GM21526 (cell line): ENCODE measurements around the gene TSPAN4.

Source experiments
- ATAC-seq: cut with Tn5 transposase; IDR thresholded peaks from one replicate; pipeline ENCODE4 v1.9.1; 2021; ENCODE audit warnings: moderate library complexity; ENCODE audit not compliant: unreplicated experiment, low FRiP score

TSPAN4 gene

DNA sequence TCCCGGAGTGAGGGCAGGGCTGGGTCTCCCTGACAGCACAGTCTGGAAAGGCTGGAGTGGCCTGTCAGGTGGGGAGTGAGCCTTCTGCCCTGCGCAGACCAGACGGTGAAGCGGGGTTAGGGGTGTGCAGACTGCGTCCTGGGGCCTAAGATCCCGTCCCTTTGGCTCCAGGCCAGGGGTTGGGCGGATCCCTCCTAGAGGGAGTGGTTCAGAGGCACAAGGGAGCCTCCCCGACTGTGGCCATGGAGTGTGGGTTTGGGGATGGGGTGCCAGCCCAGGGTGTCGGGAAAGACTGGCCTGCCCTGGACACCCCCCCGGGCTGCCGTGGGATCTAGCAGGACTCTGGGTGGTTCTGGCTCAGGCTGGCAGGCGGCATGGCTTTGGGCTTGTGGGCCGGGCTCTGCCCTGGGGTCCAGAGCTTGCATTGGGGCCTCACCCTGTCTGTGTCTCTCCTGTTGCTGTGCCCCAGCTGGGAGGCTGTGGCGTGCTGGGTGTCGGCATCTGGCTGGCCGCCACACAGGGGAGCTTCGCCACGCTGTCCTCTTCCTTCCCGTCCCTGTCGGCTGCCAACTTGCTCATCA is 19.5 kb downstream of the TSPAN4 start:
- ATAC-seq: no peak

DNA sequence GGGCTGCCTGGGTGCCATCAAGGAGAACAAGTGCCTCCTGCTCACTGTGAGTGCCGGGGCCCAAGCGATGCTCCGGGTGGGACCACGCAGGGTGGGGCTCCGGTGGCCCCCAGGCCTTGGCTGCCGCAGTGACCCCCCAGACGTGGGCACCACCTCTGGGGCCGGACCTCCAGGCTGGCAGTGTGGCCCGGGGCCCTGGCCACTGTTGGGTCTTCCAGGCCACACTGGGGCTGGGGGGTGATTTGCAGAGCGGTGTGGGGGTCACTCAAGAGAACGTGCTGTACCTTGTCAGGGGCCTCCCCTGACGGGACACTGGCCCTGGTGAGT is 20.0 kb downstream of the TSPAN4 start:
- no peak for ATAC-seq

DNA sequence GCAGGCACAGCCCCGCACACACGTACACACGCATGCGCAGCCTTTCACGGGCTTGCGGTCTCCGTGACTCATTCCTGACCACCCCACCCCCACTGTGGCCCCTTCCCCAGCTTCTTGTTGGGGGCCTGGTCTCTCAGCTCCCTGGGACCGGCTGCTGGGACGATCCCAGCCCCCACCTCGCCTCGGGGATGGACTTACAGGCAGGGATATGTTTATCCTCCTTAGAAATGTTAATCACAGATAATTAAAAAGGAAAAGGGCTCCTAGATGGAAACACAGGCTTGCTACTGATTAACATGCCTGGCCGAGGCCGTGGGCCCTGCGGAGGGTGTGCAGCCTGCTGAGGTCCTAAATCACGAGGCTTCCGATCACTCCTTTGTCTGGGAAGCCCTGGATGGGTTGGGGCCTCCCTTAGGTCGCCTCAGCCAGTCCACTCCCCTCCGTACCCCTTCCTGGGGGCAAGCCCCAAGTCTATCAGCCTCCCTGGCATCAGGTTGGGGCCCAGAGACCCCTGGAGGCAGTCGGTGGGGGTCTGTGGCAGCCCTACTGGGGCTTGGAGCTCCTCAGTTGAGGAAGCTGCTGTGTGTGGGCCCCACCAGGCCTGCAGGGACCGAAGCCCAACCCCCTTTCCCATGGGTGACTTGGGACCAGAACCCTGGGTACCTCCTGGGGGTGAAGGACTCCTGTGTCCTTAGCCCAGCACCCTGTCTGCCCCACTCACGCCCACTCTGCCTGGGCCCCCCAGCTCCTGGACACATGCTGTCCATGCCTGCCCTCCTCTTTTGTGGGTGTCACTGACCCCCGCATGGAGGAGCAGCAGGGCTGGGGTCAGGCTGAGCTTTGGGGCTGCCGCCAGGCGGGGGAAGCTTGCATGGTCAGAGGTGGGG is 20.6 kb downstream of the TSPAN4 start:
- no peak for ATAC-seq

DNA sequence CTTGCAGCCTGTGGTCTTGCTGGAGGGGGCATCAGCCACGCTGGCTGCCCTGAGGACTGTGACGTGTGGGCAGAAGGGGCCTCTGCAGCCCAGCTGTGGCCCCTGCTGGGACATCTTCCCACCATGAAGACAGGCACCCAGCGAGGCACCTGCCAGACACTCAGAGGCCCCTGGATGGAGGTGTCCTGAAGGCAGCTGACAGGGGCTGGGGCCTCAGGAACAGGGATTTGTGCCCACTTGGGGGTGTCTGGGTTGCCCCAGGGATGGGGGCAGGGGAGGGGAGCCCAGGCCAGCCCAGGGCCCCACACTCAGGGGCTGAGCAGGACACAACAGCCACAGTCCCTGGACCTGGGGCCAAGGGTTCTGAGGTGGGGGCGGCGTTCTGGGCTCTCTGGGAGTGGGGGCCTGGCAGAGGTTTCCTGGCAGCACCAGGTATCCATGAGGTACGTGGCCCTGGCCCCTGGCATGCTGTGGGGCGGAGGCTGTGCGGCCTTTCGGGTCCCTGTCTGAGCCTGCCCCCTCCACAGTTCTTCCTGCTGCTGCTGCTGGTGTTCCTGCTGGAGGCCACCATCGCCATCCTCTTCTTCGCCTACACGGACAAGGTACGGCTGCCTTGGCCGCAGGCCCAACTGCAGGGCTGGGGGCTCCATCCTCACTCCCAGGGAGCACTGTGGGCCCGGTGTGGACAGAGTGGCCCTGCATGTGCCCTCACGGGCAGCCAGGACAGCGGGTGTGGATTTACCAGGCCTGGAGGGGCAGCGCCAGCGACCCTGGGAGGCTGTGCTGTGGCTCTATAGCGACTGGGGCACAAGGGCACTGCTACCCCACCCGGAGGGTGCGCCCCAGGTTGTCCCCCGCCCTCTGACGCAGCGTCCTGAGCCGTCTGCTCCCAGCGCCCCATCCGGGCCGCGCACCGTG is 21.5 kb downstream of the TSPAN4 start:
- ATAC-seq: no peak

DNA sequence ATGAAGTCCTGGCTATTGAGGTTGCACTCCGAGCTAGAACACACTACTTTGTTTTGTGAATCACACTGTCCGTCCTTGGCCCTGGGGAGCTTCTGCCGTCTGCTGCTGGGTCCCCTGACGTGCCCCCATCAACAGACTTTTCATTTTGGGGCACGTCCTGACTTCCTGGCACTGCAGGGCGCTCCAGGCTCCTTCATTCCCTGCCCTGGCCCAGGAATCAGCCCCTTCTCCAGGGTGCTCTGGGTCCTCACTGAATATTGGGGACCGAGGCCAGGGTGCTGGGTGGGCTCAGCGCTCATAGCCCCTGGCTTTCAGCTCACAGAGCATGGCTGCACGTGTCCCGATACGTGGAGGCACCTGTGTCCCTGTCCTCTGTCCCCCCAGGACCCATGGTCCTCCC is 22.2 kb downstream of the TSPAN4 start:
- ATAC-seq: no peak

DNA sequence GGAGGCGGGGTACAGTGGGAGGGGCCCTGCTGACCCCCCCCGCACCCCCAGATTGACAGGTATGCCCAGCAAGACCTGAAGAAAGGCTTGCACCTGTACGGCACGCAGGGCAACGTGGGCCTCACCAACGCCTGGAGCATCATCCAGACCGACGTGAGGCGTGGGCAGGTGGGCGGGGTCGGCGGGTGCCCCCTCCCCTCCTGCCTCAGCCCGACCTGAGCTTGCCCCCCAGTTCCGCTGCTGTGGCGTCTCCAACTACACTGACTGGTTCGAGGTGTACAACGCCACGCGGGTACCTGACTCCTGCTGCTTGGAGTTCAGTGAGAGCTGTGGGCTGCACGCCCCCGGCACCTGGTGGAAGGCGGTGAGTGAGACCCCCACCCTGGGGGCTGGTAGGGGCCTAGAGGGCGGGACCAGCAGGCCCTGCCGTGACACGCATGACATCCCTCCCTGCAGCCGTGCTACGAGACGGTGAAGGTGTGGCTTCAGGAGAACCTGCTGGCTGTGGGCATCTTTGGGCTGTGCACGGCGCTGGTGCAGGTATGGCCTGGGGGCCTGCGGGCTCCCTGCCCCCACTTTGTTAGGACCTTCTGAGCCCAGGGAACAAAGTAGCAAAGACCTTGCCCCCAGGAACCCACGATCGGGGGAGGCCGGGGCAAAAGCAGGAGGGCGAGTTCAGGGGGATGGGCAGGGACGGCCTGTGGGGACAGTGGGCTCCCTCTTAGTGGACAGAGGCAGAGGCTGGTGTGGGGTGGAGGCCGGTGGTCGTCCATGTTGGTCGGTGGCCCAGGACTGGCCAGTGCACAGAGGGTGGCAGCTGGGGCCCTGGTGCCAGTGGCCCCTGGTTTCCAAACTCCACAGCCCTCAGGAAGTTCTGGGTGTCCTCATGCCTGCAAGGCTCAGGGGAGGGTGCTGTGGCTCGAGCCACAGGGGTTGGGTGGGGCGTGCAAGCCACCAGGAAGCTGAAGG is 23.1 kb downstream of the TSPAN4 start:
- ATAC-seq: no peak

DNA sequence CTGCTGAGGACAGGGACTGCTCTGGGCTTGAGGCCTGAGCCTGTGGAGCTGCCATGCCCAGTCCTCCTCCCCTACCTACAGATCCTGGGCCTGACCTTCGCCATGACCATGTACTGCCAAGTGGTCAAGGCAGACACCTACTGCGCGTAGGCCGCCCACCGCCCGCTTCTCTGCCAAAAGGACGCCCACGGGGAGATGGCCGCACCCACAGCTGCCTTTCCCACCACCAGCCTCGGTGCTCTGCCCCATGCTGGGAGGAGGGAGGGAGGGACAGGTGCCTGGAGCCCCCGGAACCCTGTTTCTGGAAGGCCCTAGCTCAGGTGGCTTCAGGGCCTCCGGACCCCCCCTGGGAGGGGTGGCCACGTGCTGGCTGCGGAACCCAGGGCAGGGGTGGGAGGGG is 23.8 kb downstream of the TSPAN4 start:
- ATAC-seq: no peak

DNA sequence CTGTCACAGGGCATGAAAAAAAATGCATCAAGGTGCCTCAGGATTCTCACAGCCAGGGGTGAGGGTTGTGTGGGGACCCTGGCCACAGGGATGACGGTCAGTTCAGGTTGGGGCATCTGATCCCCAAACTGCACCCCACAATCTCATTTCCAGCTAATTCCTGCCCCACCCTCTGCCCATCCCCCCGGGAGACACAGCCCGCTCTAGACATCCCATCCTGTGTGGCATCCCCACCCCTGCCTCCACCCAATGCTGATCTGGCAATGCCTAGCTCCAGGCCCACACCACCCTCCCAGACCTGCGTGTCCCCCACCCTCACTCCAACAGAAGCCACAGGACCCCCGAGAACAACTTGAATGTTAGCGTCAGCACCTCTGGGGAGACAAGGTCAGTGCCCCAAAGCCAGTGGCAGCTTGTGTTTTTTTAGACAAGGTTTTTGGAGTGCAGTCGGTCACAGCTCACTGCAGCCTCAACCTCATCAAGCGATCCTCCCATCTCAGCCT is 25.3 kb downstream of the TSPAN4 start:
- ATAC-seq: no peak

DNA sequence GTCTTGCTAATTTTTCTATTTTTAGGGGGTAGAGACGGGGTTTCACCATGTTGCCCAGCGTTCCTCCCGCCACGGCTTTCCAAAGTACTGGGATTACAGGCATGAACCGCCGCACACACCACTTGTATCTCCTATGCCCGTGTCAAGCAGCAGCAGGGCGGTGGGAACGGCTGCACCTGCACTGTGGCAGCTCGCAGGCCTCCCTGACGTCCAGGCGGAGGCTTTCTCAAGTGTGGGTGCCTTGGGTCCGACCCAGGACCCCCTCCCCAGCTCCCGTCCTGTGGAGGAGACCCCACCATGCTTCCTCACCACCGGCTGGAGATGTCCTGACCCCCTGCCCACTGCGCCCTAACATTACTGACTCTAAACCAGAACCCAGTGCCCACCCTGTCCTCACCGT is 25.7 kb downstream of the TSPAN4 start:
- ATAC-seq: no peak

DNA sequence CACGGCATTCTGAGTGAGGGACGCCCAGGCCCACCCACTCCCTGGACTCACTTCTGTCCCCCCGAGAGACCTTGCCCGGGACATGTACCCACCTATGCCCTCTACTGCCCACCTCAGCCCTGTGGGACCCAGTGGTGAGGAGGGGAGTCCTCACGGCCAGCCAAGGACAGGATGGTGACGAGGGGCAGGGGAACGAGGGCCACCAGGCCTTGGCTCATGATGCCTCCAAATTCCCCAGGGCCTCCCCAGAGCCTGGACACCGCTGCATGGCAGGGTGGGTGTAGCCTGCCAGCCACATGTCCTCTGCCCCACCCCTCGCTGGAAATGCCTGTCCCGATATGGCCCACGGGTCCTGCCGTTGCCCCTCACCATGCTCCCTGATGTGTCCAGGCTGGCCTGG is 26.1 kb downstream of the TSPAN4 start:
- no peak for ATAC-seq

DNA sequence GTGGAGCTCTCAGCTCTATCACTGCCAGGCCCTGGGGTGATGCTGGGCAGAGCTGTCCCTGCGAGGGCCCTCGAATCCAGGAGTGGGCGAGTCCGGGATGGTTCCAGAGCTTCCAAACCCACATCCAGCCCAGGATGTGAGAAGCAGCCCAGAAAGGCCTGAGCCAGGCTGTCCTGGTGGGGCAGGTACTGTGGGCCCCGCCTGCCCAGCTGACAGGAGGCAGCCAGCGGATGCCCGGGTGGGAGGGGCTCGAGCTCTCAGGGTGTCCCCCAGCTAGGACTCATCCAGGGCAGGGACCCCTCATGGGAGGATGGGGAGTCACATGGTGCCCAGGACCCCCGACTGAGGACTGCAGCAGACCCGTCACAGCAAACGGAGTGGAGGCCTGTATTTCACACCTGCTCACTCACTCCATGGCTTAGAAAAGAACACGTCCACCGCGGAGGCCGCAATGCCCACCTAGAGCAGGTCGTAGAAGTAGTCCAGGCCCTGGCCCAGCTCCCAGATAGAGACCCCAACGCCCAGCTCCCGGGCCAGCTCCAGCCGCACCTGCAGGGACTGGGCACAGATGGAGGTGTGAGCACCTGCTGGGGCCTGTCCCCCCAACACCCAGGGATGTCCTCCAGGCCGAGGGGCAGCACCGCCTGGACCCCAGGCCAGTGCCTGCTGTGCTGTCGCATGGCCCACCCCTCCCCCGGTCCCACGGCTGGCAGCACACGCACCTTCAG is 26.9 kb downstream of the TSPAN4 start:
- ATAC-seq: no peak

DNA sequence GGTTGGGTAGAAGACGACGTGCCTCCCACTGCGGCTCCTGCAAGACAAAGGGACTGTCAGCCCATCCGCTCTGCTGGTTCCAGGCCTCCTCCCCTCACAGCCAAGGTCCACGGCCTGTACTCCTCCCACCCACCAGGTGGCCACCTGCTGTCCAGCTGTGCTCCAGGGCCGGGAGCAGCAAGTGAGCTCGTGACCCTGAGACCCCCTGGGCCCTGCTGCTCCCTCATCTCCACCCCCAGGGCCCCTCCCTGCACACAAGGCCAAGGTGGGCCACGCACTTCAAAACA is 27.4 kb downstream of the TSPAN4 start:
- no peak for ATAC-seq

DNA sequence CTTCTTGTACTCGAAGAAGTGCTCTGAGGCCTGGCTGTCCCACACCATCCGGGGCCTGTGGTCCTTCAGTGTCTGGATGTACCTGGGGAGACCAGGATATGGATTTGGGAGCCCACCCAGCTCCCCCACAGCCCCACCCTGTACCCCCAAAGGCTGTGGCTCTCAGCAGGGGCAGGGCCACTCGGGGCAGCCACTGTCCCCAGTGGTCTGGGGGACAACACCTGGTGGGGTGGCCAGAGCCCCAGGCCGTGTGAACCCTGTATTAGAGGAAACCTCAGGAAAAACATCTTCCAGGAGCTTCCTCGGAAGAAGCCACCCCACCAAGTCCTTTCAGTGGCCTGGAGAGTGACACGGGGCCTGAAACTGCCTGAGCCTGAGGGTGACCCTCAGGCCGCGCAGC is 27.8 kb downstream of the TSPAN4 start:
- ATAC-seq: no peak

DNA sequence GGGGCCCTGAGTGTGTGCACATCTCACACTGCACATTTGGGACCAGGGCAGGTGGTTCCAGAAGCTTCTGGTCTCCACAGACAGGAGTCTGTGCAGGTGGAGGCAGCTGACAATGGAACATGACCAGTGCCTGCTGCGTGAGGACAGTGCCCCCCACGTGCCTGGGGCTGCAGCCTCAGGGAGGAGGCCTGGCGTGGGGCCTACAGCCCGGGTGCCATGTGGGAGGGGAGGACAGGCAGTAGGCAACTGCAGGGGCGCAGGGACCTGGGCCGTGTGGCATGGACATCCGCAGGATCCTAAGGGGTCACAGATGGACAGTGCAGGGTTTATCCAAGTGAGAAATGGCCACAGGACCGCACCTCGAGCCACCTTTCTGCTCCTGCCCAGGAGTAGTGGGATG is 28.8 kb downstream of the TSPAN4 start:
- no peak for ATAC-seq

DNA sequence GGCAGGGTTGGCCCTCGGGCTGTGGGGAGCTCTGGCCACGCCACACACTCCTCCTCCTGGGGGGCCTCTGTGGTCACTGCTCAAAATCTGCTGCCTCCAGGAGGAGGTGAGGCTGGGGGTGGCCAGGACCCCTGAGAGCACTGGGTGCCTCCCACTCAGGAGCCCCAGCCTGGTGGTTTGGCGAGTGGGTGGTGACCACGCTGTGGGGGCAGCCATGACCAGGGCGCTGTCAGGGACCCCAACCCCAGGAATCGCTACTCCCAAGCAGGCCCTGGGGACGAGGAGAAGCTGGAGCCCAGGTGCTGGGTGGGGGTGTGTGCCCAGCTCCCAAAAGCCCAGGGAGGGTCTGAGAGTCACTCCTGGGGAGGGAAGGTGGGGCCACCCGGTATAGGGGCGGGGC is 30.1 kb downstream of the TSPAN4 start:
- no peak for ATAC-seq

DNA sequence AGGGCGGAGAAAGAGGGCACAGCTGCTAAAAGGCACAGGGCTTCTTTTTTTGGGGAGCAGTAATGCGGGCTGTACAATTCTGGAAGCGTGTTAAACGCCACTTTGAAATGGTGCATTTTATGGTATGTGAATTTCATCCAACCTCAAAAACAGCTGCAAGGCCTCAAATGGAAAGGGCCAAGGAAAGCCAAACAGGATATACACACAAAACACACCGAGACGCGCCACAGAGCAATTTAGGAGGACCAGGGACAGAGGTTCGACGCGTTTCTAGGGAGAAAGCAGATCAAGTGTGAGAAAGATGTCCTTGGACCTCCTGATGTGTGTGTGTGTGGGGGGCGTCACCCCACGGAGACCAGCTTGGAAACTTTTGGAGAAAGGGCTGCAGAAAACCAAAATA is 31.1 kb downstream of the TSPAN4 start:
- ATAC-seq: no peak

DNA sequence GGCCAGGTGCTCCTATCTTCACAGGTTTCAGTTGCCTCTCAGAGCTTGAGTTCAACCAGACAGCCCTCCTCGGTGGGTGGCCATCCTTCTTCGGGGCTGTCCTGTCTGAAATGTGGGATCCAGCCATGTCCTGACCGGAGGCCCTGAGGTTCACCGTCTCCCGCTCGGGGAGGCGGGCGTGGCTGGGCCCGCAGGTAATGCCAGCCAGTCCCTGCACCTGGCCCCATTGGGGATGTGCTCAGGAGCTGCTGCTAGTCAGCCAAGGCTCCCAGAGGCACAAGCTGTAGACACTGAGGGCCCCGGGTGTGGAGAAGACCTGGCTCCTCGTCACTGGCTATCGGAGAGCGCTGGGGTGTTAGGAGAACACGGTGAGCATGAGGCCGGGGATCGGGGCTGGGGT is 32.6 kb downstream of the TSPAN4 start:
- no peak for ATAC-seq

DNA sequence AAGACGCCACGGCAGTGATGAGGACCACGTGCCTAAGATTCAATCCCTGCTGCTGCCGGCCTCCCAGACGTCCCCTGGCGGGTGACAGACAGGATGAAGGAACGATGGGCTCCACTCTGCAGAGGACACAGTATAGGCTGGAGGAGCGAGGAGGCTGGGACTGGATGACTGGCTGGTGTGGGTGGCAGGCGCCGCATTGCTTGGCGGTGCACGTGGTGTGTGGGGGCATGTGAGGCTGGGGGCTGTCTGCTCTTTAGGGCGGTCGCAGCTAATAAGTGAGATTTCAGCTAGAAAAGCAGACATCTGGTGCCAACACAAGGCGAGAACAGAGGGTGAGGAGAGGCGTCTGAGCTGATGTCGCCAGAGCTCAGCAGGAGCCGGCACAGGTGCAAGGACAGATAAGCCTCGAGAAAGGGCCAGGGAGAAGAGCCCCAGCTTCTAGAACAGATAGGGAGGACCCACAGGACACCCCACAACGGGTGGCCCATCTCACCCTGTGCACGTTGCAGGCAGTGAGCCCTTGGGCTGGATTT is 33.2 kb downstream of the TSPAN4 start:
- no peak for ATAC-seq

DNA sequence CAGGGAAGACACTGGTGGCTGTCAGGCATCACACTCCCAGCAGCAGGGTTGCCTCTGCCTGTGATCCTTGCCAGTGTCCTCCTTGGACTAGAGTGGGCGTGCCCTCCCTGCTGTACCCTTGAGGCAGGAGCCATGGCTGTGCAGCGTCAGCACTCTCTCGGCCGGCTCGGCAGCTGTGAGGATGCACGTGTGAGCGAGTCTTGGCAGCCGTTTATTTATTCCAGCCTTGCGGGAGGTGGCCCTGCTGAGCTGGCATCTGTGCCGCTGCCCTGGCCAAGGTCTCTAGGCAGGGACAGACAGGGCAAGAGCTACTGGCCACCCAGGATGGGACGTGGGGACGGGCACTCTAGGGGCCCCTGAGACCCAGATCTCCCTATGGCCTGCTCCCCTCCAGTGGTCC is 33.9 kb downstream of the TSPAN4 start:
- ATAC-seq: no peak
